ENCODE measurements around the gene ERBIN. TPM values are rescaled to one million over a fixed set of nuclear protein-coding genes. Genes with fewer than 3 reads are reported as not detected.
A peak's percentile ranks its signal among the peaks of the same experiment; 100 is the strongest.

ERBIN gene
- polyA plus RNA-seq, 2 of the 4 experiments (the other 2 are of a cell fraction) = 24.3 to 57.7 TPM

DNA sequence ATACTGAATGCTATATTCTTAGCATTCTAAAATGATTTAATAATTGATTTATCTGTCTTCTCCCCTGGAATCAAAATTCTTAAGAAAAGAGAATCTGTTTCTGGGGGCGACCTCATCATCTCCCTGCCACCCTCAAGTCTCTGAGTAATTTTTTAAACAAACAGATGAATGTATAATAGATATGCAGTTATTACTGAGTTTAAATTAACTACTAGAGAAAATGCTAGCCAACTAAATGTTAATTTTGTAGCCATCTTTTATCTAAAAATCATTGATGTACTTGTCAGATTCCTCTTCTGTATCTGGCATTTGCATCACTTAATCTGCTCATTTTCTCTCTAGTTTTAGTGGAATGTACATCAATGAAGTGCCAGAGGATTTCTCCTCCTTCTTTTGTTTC lies 87.5 kb downstream of the ERBIN start:
- DNase-seq (ENCODE audit: low read depth in 1 of 2, low spot score in 1 of 2) (no peak), ATAC-seq (no peak), FAIRE-seq (peak; percentile 18)
- Histone ChIP-seq H3K27ac (no peak overlapping the region), H3K4me3 (no peak overlapping the region), H3K9me3 (no peaks in the 10 kb centered on the region), H3K4me2 (no peak overlapping the region), H3K4me1 (peaks cover 46% of the 10 kb centered on the region)
- ChIA-PET CTCF (no interaction called here), POLR2A (no interaction called here)
- TF ChIP-seq REST (IDR thresholded peaks at IDR 0.05) (no peak), JUN (IDR thresholded peaks at IDR 0.05) (no peak), TFCP2L1 (CRISPR knock-in tag; IDR thresholded peaks at IDR 0.05) (no peak)
- TF ChIP-seq, protein P1, sequence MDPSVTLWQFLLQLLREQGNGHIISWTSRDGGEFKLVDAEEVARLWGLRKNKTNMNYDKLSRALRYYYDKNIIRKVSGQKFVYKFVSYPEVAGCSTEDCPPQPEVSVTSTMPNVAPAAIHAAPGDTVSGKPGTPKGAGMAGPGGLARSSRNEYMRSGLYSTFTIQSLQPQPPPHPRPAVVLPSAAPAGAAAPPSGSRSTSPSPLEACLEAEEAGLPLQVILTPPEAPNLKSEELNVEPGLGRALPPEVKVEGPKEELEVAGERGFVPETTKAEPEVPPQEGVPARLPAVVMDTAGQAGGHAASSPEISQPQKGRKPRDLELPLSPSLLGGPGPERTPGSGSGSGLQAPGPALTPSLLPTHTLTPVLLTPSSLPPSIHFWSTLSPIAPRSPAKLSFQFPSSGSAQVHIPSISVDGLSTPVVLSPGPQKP (IDR thresholded peaks at IDR 0.05; ENCODE audit: low read depth, low read length) = no peak
- 98% methylated on average over 1 of the region's 1 CpG for WGBS (ENCODE audit: missing lambda C conversion rate)

- TF ChIP-seq NFE2L2 (conservative IDR thresholded peaks at IDR 0.05; ENCODE audit: low read length) (no peak), EHMT2 (IDR thresholded peaks at IDR 0.05; ENCODE audit: low read depth) (no peak), RARB (CRISPR knock-in tag; IDR thresholded peaks at IDR 0.05) (no peak), HOXB13 (CRISPR knock-in tag; IDR thresholded peaks at IDR 0.05; ENCODE audit: low read depth) (no peak), ZSCAN20 (CRISPR knock-in tag; IDR thresholded peaks at IDR 0.05) (no peak)
- TF ChIP-seq, protein P2, sequence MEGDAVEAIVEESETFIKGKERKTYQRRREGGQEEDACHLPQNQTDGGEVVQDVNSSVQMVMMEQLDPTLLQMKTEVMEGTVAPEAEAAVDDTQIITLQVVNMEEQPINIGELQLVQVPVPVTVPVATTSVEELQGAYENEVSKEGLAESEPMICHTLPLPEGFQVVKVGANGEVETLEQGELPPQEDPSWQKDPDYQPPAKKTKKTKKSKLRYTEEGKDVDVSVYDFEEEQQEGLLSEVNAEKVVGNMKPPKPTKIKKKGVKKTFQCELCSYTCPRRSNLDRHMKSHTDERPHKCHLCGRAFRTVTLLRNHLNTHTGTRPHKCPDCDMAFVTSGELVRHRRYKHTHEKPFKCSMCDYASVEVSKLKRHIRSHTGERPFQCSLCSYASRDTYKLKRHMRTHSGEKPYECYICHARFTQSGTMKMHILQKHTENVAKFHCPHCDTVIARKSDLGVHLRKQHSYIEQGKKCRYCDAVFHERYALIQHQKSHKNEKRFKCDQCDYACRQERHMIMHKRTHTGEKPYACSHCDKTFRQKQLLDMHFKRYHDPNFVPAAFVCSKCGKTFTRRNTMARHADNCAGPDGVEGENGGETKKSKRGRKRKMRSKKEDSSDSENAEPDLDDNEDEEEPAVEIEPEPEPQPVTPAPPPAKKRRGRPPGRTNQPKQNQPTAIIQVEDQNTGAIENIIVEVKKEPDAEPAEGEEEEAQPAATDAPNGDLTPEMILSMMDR (IDR thresholded peaks at IDR 0.05) = no peak
- ATAC-seq = peak; percentile 39 to 67; a peak in 3 of 6 replicates
- POLR2A ChIA-PET = no interaction called here
- H3K27ac ChIP-seq = no peak overlapping the region
- H3K9me3 ChIP-seq = no peaks in the 10 kb centered on the region
- H3K4me3 ChIP-seq = no peak overlapping the region
- 70% methylated on average over 6 of the region's 6 CpGs for WGBS (ENCODE audit: missing lambda C conversion rate)
- FAIRE-seq = no peak
- CTCF ChIA-PET = interaction anchor here (1.5 kb wide), 1 partner anchor 30 kb away, joined by 4 read pairs; no protein-coding TSS in a partner anchor
- peaks cover 42% of the 10 kb centered on the region; the same call in 2 of the 3 replicates for H3K4me1 ChIP-seq
- H3K4me2 ChIP-seq = no peak overlapping the region
- no peak for DNase-seq (ENCODE audit: low read depth in 1 of 2, low spot score in 1 of 2)
Measured at GRCh38 chr5:66015196-66015960, 89.0 kb downstream of the ERBIN start.

- ChIA-PET CTCF (interaction anchor here (0.6 kb wide), 1 partner anchor 79 kb away, joined by 3 read pairs; no protein-coding TSS in a partner anchor), POLR2A (no interaction called here)
- H3K4me2 ChIP-seq = no peak overlapping the region
- no peak for DNase-seq (ENCODE audit: low read depth in 1 of 2, low spot score in 1 of 2)
- H3K4me1 ChIP-seq = no peaks in the 10 kb centered on the region
- H3K27ac ChIP-seq = no peak overlapping the region
- ATAC-seq = no peak
- no peak overlapping the region for H3K4me3 ChIP-seq
- no peak for FAIRE-seq
- H3K9me3 ChIP-seq = no peaks in the 10 kb centered on the region
- TF ChIP-seq CEBPB (IDR thresholded peaks at IDR 0.05) = no peak
- WGBS (ENCODE audit: missing lambda C conversion rate) = 94% methylated on average over 1 of the region's 1 CpG
Measured at GRCh38 chr5:66021585-66021984, 95.2 kb downstream of the ERBIN start.

- ATAC-seq = no peak
- no peak overlapping the region for H3K27ac ChIP-seq
- FAIRE-seq = no peak
- no peak overlapping the region for H3K4me2 ChIP-seq
- no peak overlapping the region for H3K4me3 ChIP-seq
- ChIA-PET CTCF (no interaction called here), POLR2A (no interaction called here)
- WGBS (ENCODE audit: missing lambda C conversion rate) = 89% methylated on average over 1 of the region's 1 CpG
- H3K9me3 ChIP-seq = no peaks in the 10 kb centered on the region
- 0 out of 3 replicates have a peak, but pooled peaks cover 3% of the 10 kb centered on the region for H3K4me1 ChIP-seq
- DNase-seq (ENCODE audit: low read depth in 1 of 2, low spot score in 1 of 2) = no peak
- no peak for TF ChIP-seq JUNB (IDR thresholded peaks at IDR 0.05)
- TF ChIP-seq, protein P1 (IDR thresholded peaks at IDR 0.05; ENCODE audit: low read depth, low read length) = no peak
- no peak for TF ChIP-seq POLR2AphosphoS2 (conservative IDR thresholded peaks at IDR 0.05; ENCODE audit: low read length)
- no peak for TF ChIP-seq ZC3H11A (IDR thresholded peaks at IDR 0.05)
- TF ChIP-seq CEBPB (IDR thresholded peaks at IDR 0.05) = no peak
- no peak for TF ChIP-seq CHD2 (IDR thresholded peaks at IDR 0.05; ENCODE audit: low read length, partially characterized antibody)
- TF ChIP-seq, protein P3, sequence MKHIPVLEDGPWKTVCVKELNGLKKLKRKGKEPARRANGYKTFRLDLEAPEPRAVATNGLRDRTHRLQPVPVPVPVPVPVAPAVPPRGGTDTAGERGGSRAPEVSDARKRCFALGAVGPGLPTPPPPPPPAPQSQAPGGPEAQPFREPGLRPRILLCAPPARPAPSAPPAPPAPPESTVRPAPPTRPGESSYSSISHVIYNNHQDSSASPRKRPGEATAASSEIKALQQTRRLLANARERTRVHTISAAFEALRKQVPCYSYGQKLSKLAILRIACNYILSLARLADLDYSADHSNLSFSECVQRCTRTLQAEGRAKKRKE (CRISPR knock-in tag; IDR thresholded peaks at IDR 0.05; ENCODE audit: low read depth) = no peak
- no peak for TF ChIP-seq FOSL2 (IDR thresholded peaks at IDR 0.05)
- TF ChIP-seq FOSL2 (CRISPR knock-in tag; IDR thresholded peaks at IDR 0.05) = no peak
- no peak for TF ChIP-seq RFX5 (IDR thresholded peaks at IDR 0.05)
- TF ChIP-seq ZNF302 (CRISPR knock-in tag; IDR thresholded peaks at IDR 0.05) = no peak
- no peak for TF ChIP-seq HOXB13 (CRISPR knock-in tag; IDR thresholded peaks at IDR 0.05; ENCODE audit: low read depth)
Measured at GRCh38 chr5:66039296-66039695, 112.9 kb downstream of the ERBIN start.

All from A549 (cell line).